Upper lobe of left lung (tissue), 6 donors: Measurements from ENCODE around the gene TRIM17. TPM values are rescaled to one million over a fixed set of nuclear protein-coding genes. Genes with fewer than 3 reads are reported as not detected.

ENCODE experiments used
- ATAC-seq, 2 donors: fragments of 200-7000 bp; cut with Tn5 transposase; one replicate each; pipeline ENCODE4 v1.9.1; 2022; ENCODE audit warnings: mild to moderate bottlenecking in 2 of 2, moderate library complexity in 2 of 2; ENCODE audit not compliant: low FRiP score in 2 of 2
- DNase-seq, 2 donors: peaks; one replicate each; pipeline ENCODE4 v3.0.0-alpha.2; 2019 to 2020
- H3K27ac ChIP-seq, 4 donors: fragments of 200-600 bp; sonication (generic); one replicate each; pipeline ENCODE4 v1.5.1; 2016 to 2019
- H3K27me3 ChIP-seq, 4 donors: fragments of 200-600 bp; sonication (generic); one replicate each; pipeline ENCODE4 v1.5.1; 2017 to 2019
- H3K36me3 ChIP-seq, 4 donors: fragments of 200-600 bp; sonication (generic); one replicate each; pipeline ENCODE4 v1.5.1; 2016 to 2019
- H3K4me1 ChIP-seq, 4 donors: fragments of 200-600 bp; sonication (generic); one replicate each; pipeline ENCODE4 v1.5.1; 2018 to 2019
- H3K4me3 ChIP-seq, 4 donors: fragments of 200-600 bp; sonication (generic); one replicate each; pipeline ENCODE4 v1.5.1; 2017 to 2019; ENCODE audit warnings: mild to moderate bottlenecking in 2 of 4, moderate library complexity in 1 of 4
- H3K9me3 ChIP-seq, 4 donors: fragments of 200-600 bp; sonication (generic); one replicate each; pipeline ENCODE4 v1.5.1; 2018 to 2019
- EP300 ChIP-seq, 4 donors: sonication (generic); formaldehyde crosslinking; IDR thresholded peaks; one replicate each; pipeline ENCODE4 v1.5.1; 2017; ENCODE audit warnings: antibody characterized with exemption in 4 of 4, control low read depth in 2 of 4
- POLR2A ChIP-seq, 4 donors: fragments of 450-650 bp; IDR thresholded peaks; one replicate each; pipeline ENCODE4 v1.5.1; 2016 to 2017; ENCODE audit warnings: antibody characterized with exemption in 4 of 4, mild to moderate bottlenecking in 2 of 4
- POLR2AphosphoS5 ChIP-seq, 2 donors: sonication (generic); formaldehyde crosslinking; IDR thresholded peaks; one replicate each; pipeline ENCODE4 v1.5.1; 2017; ENCODE audit warnings: antibody characterized with exemption in 2 of 2
- WGBS, 2 donors: methylation state at CpG; one replicate each; pipeline ENCODE4 v1.1.5; 2017 to 2018; 5-methylcytosine and 5-hydroxymethylcytosine counted together
- total RNA-seq, 6 donors: library from RNA; depleted of rRNA in 4 of 6; stranded (reverse); fragments of >200 nt in 4 of 6; gene quantifications; one replicate each; pipeline versions ENCODE4 v1.1.0 to v1.2.1, GENCODE V29; 2016 to 2021
- TF ChIP-seq, protein P1 (sequence below), 6 experiments: fragments of 450-650 bp in 4 of 6; fragments of 200-600 bp in 2 of 6; sonication (generic) in 2 of 6; IDR thresholded peaks; one replicate each; pipeline ENCODE4 v1.5.1; 2016 to 2019; ENCODE audit warnings: antibody characterized with exemption in 6 of 6
- donor health status: DM: no; HTN: no; CAD: no; lungs with moderate emphysema.
- donor health status: DM: no; HTN: yes; CAD: no; lungs with severe emphysema.

The TRIM17 gene
- total RNA-seq, 6 donors from 2014 or later, result 1.2 to 21.0 (median 2.4) TPM

DNA sequence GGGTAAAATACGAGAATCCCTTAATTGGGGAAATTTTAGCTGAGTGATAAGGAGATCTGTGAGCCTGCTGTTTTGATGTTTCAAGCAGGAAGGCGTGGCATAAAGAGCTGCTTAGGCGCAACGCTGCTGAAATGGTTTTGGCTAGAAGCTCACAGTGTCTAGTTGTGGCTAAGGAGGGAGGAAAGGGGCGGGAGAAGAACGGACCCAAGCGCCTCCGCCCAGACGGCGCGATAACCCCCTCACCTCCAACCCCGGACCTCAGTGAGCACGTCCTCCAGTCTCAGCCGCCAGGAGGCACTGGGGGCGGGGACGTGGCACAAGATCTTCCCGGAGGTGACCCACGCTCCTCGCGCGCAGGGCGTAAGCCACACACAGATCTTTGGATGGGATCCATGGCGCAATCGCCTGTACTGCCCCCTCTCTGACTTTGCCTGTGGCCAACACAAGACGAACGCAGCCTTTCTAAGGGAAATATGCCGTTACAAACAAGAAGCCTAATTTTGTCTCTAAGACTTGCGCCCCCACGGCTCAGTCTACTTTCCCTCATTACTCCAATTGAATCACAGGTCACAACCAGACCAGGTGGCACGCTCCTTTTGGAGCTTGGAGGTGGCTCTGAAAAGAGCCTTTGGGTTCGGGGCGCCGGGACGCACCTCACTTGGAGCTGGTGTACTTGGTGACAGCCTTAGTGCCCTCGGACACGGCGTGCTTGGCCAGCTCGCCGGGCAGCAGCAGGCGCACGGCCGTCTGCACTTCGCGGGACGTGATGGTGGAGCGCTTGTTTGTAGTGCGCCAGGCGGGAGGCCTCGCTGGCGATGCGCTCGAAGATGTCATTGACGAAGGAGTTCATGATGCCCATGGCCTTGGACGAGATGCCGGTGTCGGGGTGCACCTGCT is 47.1 kb upstream of the TRIM17 start:
- WGBS, 2 donors, result 3 to 5% methylated on average over 20 to 45 of the region's 56 CpGs
- Histone ChIP-seq H3K27ac (peak overlapping the region in 1 of 4 donors; percentile 8), H3K4me1 (peaks cover 11 to 33% (median 20%) of the 10 kb centered on the region in 4 donors), H3K27me3 (peaks cover 0 to 46% (median 8%) of the 10 kb centered on the region in 4 donors), H3K4me3 (peak overlapping the region in 3 of 4 donors; percentile 8 to 29 (median 22)), H3K36me3 (no peaks in the 10 kb centered on the region), H3K9me3 (no peaks in the 10 kb centered on the region)
- ATAC-seq, result peak; percentile 30 to 58
- DNase-seq, result peak in 1 of 2 donors; percentile 82
- TF ChIP-seq POLR2AphosphoS5 (IDR thresholded peaks at IDR 0.05) (no peak), EP300 (IDR thresholded peaks at IDR 0.05) (no peak), POLR2A (IDR thresholded peaks at IDR 0.05) (peak in 1 of 4 donors; percentile 18)
- TF ChIP-seq, protein P1, sequence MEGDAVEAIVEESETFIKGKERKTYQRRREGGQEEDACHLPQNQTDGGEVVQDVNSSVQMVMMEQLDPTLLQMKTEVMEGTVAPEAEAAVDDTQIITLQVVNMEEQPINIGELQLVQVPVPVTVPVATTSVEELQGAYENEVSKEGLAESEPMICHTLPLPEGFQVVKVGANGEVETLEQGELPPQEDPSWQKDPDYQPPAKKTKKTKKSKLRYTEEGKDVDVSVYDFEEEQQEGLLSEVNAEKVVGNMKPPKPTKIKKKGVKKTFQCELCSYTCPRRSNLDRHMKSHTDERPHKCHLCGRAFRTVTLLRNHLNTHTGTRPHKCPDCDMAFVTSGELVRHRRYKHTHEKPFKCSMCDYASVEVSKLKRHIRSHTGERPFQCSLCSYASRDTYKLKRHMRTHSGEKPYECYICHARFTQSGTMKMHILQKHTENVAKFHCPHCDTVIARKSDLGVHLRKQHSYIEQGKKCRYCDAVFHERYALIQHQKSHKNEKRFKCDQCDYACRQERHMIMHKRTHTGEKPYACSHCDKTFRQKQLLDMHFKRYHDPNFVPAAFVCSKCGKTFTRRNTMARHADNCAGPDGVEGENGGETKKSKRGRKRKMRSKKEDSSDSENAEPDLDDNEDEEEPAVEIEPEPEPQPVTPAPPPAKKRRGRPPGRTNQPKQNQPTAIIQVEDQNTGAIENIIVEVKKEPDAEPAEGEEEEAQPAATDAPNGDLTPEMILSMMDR (IDR thresholded peaks at IDR 0.05), result peak in 1 of 6 experiments; percentile 5

DNA sequence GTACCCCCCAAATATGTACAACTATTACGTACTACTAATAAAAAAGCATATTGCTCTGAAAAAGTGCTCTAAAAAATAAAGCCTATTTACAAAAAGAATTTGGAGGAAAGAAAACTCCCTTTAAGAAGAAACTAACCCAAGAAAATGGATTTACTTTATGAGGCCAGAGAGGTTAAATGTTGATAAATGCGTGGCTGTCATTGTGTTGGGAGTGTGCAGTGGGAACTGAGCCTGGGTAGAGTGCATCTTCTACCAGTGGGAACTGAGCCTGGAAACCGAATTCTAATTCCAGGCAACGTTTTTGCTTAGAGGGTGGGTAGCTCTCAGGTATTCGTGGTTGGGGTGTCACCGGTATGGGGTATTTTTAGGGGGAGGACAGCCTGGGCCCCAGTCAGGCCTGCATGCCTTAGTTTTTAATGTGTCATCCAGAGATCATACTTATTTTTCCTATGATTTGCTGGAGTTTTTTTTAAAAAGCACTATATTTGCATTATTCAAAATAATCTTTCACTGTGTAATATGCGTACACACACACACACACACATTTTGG is 46.4 kb upstream of the TRIM17 start:
- DNase-seq (no peak), ATAC-seq (no peak)
- no peak overlapping the region for H3K4me3 ChIP-seq
- H3K27me3 ChIP-seq, result peaks cover 0 to 44% (median 10%) of the 10 kb centered on the region in 4 donors
- WGBS, 2 donors, result 51 to 58% methylated on average over 7 of the region's 7 CpGs
- H3K9me3 ChIP-seq, result no peaks in the 10 kb centered on the region
- peaks cover 14 to 41% (median 23%) of the 10 kb centered on the region in 4 donors for H3K4me1 ChIP-seq
- TF ChIP-seq EP300 (IDR thresholded peaks at IDR 0.05) (no peak), POLR2AphosphoS5 (IDR thresholded peaks at IDR 0.05) (no peak), POLR2A (IDR thresholded peaks at IDR 0.05) (no peak)
- TF ChIP-seq, protein P1 (IDR thresholded peaks at IDR 0.05), result no peak
- no peaks in the 10 kb centered on the region for H3K36me3 ChIP-seq
- H3K27ac ChIP-seq, result no peak overlapping the region

DNA sequence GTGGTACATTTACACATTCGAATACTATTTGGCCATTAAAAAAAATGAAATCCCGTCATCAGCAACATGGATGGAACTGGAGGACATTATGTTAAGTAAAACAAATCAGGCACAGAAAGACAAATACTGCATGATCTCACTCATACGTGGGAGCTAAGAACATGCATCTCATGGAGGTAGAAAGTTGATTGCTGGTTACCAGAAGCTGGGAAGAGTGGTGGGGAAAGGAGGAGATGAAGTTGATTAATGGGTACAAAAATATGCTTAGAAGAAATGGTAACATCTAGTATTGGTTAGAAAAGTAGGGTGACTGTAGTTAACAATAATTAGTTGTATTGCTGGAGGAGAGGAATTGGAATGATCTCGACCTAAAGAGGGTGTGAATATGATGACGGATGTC is 45.9 kb upstream of the TRIM17 start:
- no peak for DNase-seq
- Histone ChIP-seq H3K4me3 (no peak overlapping the region), H3K4me1 (peaks cover 16 to 46% (median 25%) of the 10 kb centered on the region in 4 donors), H3K27ac (no peak overlapping the region), H3K36me3 (no peaks in the 10 kb centered on the region), H3K27me3 (peaks cover 0 to 47% (median 13%) of the 10 kb centered on the region in 4 donors), H3K9me3 (no peaks in the 10 kb centered on the region)
- no peak for ATAC-seq
- TF ChIP-seq, protein P1 (IDR thresholded peaks at IDR 0.05), result no peak
- TF ChIP-seq EP300 (IDR thresholded peaks at IDR 0.05), result no peak
- TF ChIP-seq POLR2A (IDR thresholded peaks at IDR 0.05), result no peak
- no peak for TF ChIP-seq POLR2AphosphoS5 (IDR thresholded peaks at IDR 0.05)
- WGBS, 2 donors, result 83 to 86% methylated on average over 5 of the region's 5 CpGs

DNA sequence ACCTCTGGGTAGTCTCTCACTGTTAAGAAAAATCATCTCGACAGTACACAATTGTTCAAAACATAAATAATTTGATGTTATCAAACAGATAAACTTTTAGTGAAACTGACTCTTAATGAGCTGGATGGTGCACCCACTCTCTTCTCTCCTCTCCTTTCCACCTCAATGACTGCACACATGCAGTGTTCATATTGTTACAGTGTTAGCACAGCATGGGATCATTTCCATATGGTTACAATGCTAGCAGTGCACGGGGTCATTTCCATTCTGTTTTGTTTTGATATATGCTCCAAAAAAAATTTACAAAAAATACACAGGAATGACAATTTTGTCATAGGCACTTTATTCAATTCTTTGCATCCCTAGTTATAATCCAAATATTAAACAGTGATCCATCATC is 44.2 kb upstream of the TRIM17 start:
- Histone ChIP-seq H3K9me3 (no peaks in the 10 kb centered on the region), H3K27ac (no peak overlapping the region), H3K4me1 (peaks cover 16 to 53% (median 33%) of the 10 kb centered on the region in 4 donors), H3K27me3 (peaks cover 0 to 53% (median 14%) of the 10 kb centered on the region in 4 donors), H3K36me3 (no peaks in the 10 kb centered on the region), H3K4me3 (no peak overlapping the region)
- TF ChIP-seq EP300 (IDR thresholded peaks at IDR 0.05) (no peak), POLR2AphosphoS5 (IDR thresholded peaks at IDR 0.05) (no peak), POLR2A (IDR thresholded peaks at IDR 0.05) (no peak)
- TF ChIP-seq, protein P1 (IDR thresholded peaks at IDR 0.05), result no peak
- DNase-seq (no peak), ATAC-seq (no peak)
- 72 to 75% methylated on average over 2 of the region's 2 CpGs for WGBS, 2 donors
